Ovary (tissue), 9 donors: ENCODE data around the gene KHDRBS2. TPM values are rescaled to one million over a fixed set of nuclear protein-coding genes. Genes with fewer than 3 reads are reported as not detected.

Source experiments
- DNase-seq, 5 donors: peaks; one replicate each; pipeline ENCODE4 v3.0.0-alpha.2; 2019 to 2020
- H3K27ac ChIP-seq, 2 donors: fragments of 200-600 bp; one replicate each; pipeline versions ENCODE4 v1.5.1 to v1.8.0; 2019 to 2022
- H3K27me3 ChIP-seq: fragments of 200-600 bp; one replicate; pipeline ENCODE4 v1.8.0; 2022
- H3K36me3 ChIP-seq: fragments of 200-600 bp; sonication (generic); one replicate; pipeline ENCODE4 v1.5.1; 2019
- H3K4me1 ChIP-seq: one replicate; pipeline ENCODE4 v1.8.1; 2013; ENCODE audit warnings: mild to moderate bottlenecking, moderate library complexity; ENCODE audit not compliant: insufficient read depth
- H3K4me3 ChIP-seq: fragments of 200-600 bp; sonication (generic); one replicate; pipeline ENCODE4 v1.5.1; 2017
- H3K9me3 ChIP-seq, 2 donors: fragments of 200-600 bp in 1 of 2; sonication (generic) in 1 of 2; one replicate each; pipeline versions ENCODE4 v1.5.1 to v1.8.1; 2013 to 2019; ENCODE audit warnings: mild to moderate bottlenecking in 1 of 2, moderate library complexity in 1 of 2
- CTCF ChIP-seq, 3 donors: fragments of 450-650 bp in 2 of 3; fragments of 200-600 bp in 1 of 3; IDR thresholded peaks; one replicate each; pipeline versions ENCODE4 v1.5.1 to v1.8.0; 2016 to 2022; ENCODE audit warnings: antibody characterized with exemption in 3 of 3, mild to moderate bottlenecking in 1 of 3
- EP300 ChIP-seq: sonication (generic); formaldehyde crosslinking; IDR thresholded peaks from one replicate; pipeline ENCODE4 v1.6.1; 2017; ENCODE audit warnings: antibody characterized with exemption
- POLR2A ChIP-seq: fragments of 450-650 bp; IDR thresholded peaks from one replicate; pipeline ENCODE4 v1.6.1; 2017; ENCODE audit warnings: antibody characterized with exemption, mild to moderate bottlenecking, moderate library complexity
- WGBS, 3 donors: extraction: QIAGEN DNeasy Blood & Tissue Kit in 1 of 3; methylation state at CpG; one replicate each; pipeline versions ENCODE4 v1.1.5 to v1.1.7; 2013 to 2017; 5-methylcytosine and 5-hydroxymethylcytosine counted together
- intact Hi-C, 4 donors: fragments of 100-400 bp; cut with DNase I; formaldehyde crosslinking; loops; one replicate each; pipeline versions ENCODE4 v1.11.0 to v1.15.1; 2022 to 2023
- polyA plus RNA-seq, 2 donors: library from polyadenylated mRNA; stranded (reverse); fragments of 200-250 nt in 1 of 2; fragments of 350-450 nt in 1 of 2; fragmentation: Illumina TruSeq in 1 of 2; extraction: RNeasy Lipid Tissue Mini Kit (QIAGEN cat#74804) in 1 of 2; gene quantifications; one replicate each; pipeline ENCODE4 v1.2.3, GENCODE V29; 2013 to 2014
- total RNA-seq, 7 donors: library from RNA; depleted of rRNA in 2 of 7; stranded (reverse); fragments of >200 nt in 2 of 7; fragmentation: NEBNext Ultra II Directional in 3 of 7; extraction: Animal tissue kit (Norgen Biotek cat#: 25700) in 3 of 7; gene quantifications; one replicate each; pipeline versions ENCODE4 v1.1.0 to v1.2.4, GENCODE V29; 2016 to 2023
- donor health status: DM: no; HTN: no; CAD: no; lungs with moderate emphysema.
- donor health status: DM: no; HTN: no; CAD: no.
- donor health status: Bipolar disorder and iron deficiency.
- donor health status: DM: yes; HTN: yes; CAD: no.
- donor health status: DM: no; HTN: no; CAD: no.
- donor health status: DM: yes; HTN: yes; CAD: no.

The KHDRBS2 gene
- total and polyA plus RNA-seq, 9 donors: 0.07 to 2.2 (median 0.23) TPM; not detected in 3

GRCh38 chr6:61887423-61887822, 398.6 kb downstream of the KHDRBS2 start:
- WGBS, 3 donors: 48 to 60% (median 58%) methylated on average over 1 of the region's 1 CpG
- H3K27ac ChIP-seq: no peak overlapping the region
- no peak for DNase-seq
- no peaks in the 10 kb centered on the region for H3K27me3 ChIP-seq
- TF ChIP-seq POLR2A (no peak), CTCF (IDR thresholded peaks at IDR 0.05) (no peak), EP300 (no peak)
- H3K4me1 ChIP-seq: no peaks in the 10 kb centered on the region
- no peaks in the 10 kb centered on the region for H3K36me3 ChIP-seq
- H3K4me3 ChIP-seq: no peak overlapping the region
- intact Hi-C loops: no loop called here
- H3K9me3 ChIP-seq: no peaks in the 10 kb centered on the region

GRCh38 chr6:61886608-61887259, 399.3 kb downstream of the KHDRBS2 start:
- intact Hi-C loops: no loop called here
- DNase-seq: no peak
- 74 to 86% (median 84%) methylated on average over 1 of the region's 1 CpG for WGBS, 3 donors

GRCh38 chr6:61869632-61870400, 416.2 kb downstream of the KHDRBS2 start:
- no peak for DNase-seq
- no peaks in the 10 kb centered on the region for H3K4me1 ChIP-seq
- TF ChIP-seq POLR2A (no peak), CTCF (IDR thresholded peaks at IDR 0.05) (no peak), EP300 (no peak)
- WGBS, 3 donors: 86 to 92% (median 88%) methylated on average over 15 of the region's 15 CpGs
- H3K27me3 ChIP-seq: no peaks in the 10 kb centered on the region
- no peak overlapping the region for H3K27ac ChIP-seq
- no peak overlapping the region for H3K4me3 ChIP-seq
- H3K36me3 ChIP-seq: no peaks in the 10 kb centered on the region
- intact Hi-C loops: no loop called here
- no peaks in the 10 kb centered on the region for H3K9me3 ChIP-seq

More at GRCh38 chr6:61886608-61887259, 399.3 kb downstream of the KHDRBS2 start:
- Histone ChIP-seq H3K27ac (no peak overlapping the region), H3K4me1 (no peaks in the 10 kb centered on the region), H3K9me3 (no peaks in the 10 kb centered on the region), H3K36me3 (no peaks in the 10 kb centered on the region), H3K4me3 (no peak overlapping the region), H3K27me3 (no peaks in the 10 kb centered on the region)
- TF ChIP-seq CTCF (IDR thresholded peaks at IDR 0.05) (no peak), POLR2A (no peak), EP300 (no peak)

- no peak overlapping the region for H3K27ac ChIP-seq
- no peaks in the 10 kb centered on the region for H3K36me3 ChIP-seq
- H3K4me1 ChIP-seq: no peaks in the 10 kb centered on the region
- no peak overlapping the region for H3K4me3 ChIP-seq
- 90 to 96% (median 94%) methylated on average over 8 of the region's 8 CpGs for WGBS, 3 donors
- H3K9me3 ChIP-seq: no peaks in the 10 kb centered on the region
- no peaks in the 10 kb centered on the region for H3K27me3 ChIP-seq
- DNase-seq: no peak
- intact Hi-C loops: no loop called here
- no peak for TF ChIP-seq CTCF (IDR thresholded peaks at IDR 0.05)
- TF ChIP-seq EP300: no peak
- no peak for TF ChIP-seq POLR2A
These were observed 417.4 kb downstream of the KHDRBS2 start for GRCh38 chr6:61868507-61869080.
